GM12891 (cell line): ENCODE measurements around the gene CYBRD1.

Source experiments
- POLR2A ChIP-seq: IDR thresholded peaks from 2 replicates; pipeline ENCODE4 v1.6.1; 2011; ENCODE audit warnings: low read depth, low read length, control low read depth
- POLR2AphosphoS5 ChIP-seq: IDR thresholded peaks from 2 replicates; pipeline ENCODE4 v1.6.1; 2011; ENCODE audit warnings: low read depth, low read length, control low read depth
- POU2F2 ChIP-seq: IDR thresholded peaks from 2 replicates; pipeline ENCODE4 v1.6.1; 2011; ENCODE audit warnings: low read depth, mild to moderate bottlenecking, control low read depth, low read length, moderate library complexity
- SPI1 ChIP-seq: IDR thresholded peaks from 2 replicates; pipeline ENCODE4 v1.6.1; 2011; ENCODE audit warnings: low read depth, low read length, control low read depth
- TAF1 ChIP-seq: IDR thresholded peaks from 2 replicates; pipeline ENCODE4 v1.6.1; 2011; ENCODE audit warnings: low read depth, low read length, control low read depth

DNA sequence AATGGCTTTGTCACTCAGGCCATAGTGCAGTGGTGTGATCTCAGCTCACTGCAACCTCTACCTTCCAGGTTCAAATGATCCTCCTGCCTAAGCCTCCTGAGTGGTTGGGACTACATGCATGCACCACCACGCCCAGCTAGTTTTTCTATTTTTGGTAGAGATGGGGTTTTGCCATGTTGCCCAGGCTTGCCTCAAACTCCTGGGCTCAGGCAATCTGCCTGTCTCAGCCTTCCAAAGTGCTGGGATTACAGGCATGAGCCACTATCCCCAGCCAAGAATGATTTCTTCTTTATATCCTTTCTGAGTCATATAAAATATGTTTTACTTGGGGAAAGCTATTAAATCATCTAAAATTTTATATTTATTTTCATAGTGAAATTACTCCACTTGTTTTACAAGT is 61.3 kb downstream of the CYBRD1 start:
- no peak for TF ChIP-seq TAF1
- no peak for TF ChIP-seq POLR2A
- no peak for TF ChIP-seq POU2F2
- TF ChIP-seq POLR2AphosphoS5, result no peak
- TF ChIP-seq SPI1, result no peak
